Measurements from ENCODE around the gene PDPR.
"Not testable (repeated sequence)": the region's sequence is repeated elsewhere in the genome, so short reads cannot be mapped to it uniquely, and the experiment has no call there.

PDPR gene

DNA sequence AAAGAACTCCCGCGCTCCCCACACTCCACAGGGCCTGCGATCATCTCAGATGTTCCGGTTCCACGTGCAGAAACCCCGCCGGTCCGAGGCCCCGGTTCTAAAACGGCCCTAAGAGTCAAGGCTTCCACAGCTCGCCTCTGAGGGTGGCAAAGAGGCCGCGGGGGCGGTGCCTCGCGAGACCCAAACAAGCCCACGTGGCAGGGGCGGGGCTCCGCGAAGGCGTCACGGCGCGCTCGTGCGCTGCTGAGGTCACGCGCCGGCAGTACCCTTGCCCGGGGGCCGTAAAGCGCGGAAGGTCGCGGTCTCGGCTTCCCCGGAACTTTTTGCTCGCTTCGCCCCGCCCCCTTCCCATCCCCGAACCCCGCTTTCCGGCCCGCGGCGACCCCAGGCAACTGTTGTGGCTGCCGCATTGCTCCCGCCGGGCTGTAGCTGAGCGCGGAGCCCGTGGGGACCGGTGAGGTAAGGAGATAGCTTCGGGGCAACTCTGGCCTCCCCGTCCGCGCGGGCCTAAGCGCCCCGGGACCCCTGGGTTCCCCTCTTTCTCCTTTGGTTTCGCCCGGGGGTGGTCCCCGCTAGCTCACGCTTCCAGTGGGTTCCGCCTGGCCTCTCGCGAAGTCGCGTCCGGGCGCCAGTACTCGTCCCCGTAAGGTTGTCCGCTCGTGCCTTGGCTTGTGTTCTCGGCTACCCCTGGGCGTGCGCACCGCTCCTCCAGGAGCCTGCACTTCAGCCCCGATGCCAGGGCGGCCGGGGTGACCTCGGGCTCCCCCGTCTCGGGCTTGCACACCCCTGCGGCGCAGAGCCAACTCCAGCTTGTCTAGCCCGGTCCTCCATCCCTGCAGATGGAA, at the start of gene PDPR:
Gene PDPR (plus strand): TSS at position 351 of the 845 bp plus-strand sequence. CDS start 6,161 bp downstream, outside the sequence.
- peak; percentile 85 to 90 for DNase-seq (ENCODE audit: low read depth in 2 of 2)

DNA sequence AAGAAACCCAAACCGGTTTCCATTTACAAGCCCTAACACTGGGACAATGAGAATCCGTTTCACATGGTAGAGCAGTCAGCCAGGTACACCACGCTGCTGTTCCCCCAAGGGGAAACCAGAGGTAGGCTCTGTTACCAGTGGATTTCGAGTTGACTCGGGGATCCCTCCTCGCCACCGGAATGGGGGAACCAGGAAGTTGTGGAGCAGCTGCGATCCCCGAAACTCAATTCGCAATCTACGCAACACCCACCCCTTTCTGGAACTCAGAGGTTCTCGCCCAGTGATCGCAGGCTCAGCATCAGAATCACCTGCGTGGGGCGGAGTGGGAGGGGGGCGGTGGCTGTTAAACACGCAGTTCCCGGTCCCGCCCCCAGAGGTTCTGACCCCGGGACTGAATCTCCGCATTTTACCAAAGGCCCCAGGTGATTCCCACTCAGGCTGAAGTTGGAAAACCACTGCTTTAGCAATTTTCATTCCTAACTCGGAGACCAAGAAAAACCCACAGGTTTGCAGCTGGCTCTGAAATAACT, 49.2 kb upstream of the PDPR start:
- DNase-seq (ENCODE audit: low read depth in 2 of 2): peak; percentile 37 to 56

DNA sequence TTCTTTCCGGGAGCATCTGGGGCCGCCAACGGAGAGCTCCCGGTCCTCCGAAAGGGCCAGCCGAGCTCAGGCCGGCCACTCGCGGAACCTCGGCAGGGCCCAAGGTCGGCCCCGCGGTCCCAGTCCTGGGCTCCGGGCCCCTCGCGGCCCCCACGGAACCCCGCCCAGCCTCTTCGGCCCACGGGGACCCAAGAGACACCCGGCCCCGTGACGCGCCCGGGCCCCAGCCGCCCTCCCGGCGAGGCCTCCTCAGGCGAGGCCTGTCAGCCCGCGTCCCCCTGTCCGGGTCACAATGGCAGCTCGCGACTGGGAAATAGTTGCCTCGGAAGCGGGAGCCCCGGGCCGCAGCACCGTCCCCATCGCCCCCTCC, 48.8 kb upstream of the PDPR start:
- DNase-seq (ENCODE audit: low read depth in 2 of 2): not testable (repeated sequence)

DNA sequence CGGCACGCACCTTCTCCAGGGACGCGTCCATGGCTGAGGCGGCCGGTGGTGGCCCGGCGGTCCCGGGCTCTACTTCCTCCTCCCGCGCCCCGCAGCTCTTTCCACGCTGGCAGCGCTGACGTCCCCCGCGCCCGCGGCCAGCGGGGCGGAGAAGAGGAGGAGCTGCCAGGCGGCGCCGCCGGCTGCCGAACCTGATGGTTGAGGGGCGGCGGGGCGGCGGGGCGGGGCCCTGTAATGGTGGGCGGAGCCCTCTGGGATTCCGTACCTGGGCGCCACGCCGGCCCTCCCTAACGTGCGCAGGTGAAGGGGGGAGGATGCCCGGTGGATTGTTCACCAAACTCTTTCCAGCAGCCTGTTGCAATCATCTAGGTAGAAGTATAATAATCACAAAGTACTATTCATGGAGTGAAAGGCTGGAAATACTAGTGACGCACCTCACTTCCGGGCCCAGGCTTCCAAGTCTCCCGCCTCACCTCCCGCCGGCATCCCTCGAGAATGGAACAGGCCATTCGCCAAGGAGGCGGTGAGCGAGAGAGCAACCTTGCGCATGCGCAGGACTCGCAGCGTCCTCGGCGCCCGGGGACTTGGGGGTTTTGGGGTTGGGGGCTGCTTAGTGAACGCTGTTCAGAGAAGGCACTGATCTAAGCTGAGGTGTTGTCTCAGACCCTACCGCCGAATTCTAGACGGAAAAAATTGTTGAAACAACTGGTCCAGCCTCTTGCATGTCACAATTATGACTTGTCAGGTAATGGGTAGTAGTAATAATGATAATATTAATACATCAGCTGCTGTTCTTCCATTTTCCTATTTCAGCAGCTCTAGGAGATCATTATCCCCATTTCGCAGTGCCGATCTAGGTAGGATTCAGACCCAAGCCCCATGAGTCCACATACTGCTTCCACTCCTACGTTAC, 48.1 kb upstream of the PDPR start:
- peak; percentile 84 to 90 for DNase-seq (ENCODE audit: low read depth in 2 of 2)

DNA sequence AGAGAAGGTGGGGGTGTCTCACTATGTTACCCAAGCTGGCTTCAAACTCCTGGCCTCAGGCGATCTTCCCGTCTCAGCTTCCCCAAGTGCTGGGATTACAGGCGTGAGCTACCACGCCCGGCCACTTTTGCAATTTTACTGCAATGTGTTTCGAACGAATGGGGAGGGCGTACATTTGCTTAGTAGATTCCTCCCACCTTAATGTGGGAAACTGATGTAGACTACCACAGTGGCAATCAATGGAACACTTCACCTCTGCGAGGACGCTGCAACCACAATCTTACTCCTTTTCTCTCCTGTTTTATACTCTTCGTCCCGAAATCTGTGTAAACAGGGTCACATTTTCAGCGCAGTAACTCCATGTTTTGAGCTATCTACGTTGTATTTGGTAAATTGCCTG, 47.4 kb upstream of the PDPR start:
- DNase-seq (ENCODE audit: low read depth in 2 of 2): not testable (repeated sequence)

DNA sequence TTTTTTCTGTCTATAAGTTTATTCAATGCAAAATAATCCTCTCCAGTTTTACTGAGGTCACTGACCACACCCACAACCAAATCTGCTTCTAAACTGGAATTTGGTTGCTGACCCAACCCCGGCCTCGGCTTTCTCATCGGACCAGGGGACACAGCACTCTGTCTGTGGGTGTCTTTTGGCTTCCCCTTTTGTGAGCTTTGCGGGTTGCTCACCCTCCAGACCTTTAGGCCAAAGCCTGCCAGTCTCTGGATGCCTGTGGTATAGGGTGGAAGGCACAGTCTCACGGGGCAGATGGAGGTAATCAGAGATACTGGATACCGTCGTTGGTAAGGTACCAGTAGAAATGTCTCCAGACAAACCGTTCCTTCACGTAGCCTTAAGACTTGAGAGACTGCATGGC, 35.1 kb upstream of the PDPR start:
- DNase-seq (ENCODE audit: low read depth in 2 of 2): not testable (repeated sequence)

DNA sequence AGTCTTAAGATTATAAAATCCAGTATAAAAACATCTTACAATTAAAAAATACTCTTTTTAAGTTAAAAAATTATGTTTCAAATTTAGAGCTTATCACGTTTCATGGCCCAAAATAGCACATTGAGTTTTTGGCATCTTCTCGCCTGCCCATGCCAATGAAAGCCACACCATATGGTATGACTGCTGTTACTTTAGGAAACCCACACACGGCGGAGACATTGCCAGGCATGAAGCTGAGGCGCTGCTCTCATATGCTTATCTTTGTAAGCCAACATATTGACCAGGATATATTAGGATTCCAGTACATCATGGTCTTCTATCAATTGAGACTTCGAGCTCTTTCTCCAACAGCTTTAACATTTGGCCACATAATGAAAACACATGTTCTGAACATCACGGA, 32.9 kb upstream of the PDPR start:
- not testable (repeated sequence) for DNase-seq (ENCODE audit: low read depth in 2 of 2)

DNA sequence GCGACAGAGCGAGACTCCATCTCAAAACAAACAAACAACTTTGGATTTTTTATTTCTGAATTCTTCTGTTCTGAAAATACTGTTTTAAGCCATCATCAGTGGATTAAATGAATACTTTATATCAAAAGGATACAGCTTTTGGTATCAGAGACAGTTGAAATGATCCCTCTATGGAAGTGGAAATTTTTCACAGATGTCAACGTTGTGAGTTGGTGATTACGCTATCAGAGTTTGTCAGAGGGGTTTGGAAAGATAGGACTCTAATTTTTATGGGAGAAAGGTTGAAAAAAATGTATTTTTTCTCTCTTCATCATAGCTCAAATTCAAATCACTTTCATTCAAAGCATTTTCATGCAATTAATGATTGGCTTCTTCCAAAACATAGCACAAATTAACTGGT, 30.2 kb upstream of the PDPR start:
- not testable (repeated sequence) for DNase-seq (ENCODE audit: low read depth in 2 of 2)

DNA sequence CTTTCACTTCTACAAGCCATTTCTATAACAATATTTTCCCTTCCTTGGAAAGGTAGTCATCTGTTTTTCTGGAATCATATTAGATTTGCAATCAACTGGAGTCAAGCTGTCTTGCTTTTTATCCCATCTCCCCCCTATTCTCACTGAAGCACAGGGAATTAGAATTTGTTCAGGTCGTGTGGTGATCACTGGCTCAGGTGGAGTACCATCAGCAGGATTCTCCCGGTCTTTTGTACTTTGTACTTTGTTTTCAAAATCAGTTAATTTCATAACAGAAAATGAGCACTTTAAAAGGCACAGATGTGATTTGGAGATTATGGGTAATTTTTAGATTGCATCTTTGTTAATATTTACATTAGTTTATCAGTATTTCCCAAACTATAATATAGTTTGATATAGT, 26.0 kb upstream of the PDPR start:
- DNase-seq (ENCODE audit: low read depth in 2 of 2): not testable (repeated sequence)

DNA sequence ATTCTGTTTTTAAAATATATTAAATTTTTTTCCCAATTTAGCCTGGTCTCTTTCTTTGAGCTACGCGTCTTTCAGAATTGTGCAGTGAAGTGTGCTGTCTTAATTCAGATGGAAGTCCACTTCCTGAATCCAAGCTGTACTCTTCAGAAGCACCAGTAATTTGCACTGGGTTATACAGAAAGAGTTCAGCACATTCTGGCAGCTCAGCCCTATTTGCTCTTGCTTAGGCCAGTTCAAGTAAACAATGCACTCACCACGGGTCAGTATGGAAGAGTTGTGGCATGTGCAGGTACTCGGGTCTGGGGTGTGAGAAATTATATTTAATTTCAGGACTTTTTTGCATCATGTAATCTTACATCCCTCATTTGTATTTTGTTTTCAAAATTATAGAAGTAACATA, 25.3 kb upstream of the PDPR start:
- not testable (repeated sequence) for DNase-seq (ENCODE audit: low read depth in 2 of 2)

DNA sequence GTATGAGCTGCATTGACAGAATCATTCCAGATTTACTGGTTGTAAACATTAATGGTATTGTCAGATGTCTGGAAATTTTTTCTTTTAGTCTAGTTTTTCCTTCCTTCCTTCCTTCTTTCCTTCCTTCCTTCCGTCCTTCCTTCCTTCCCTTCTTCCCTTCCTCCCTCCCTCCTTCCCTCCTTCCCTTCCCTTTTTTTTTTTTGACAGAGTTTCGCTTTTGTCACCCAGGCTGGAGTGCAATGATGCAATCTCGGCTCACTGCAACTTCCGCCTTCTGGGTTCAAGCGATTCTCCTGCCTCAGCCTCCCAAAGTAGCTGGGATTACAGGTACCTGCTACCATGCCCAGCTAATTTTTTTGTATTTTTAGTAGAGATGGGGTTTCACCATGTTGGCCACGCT, 24.8 kb upstream of the PDPR start:
- DNase-seq (ENCODE audit: low read depth in 2 of 2): not testable (repeated sequence)

DNA sequence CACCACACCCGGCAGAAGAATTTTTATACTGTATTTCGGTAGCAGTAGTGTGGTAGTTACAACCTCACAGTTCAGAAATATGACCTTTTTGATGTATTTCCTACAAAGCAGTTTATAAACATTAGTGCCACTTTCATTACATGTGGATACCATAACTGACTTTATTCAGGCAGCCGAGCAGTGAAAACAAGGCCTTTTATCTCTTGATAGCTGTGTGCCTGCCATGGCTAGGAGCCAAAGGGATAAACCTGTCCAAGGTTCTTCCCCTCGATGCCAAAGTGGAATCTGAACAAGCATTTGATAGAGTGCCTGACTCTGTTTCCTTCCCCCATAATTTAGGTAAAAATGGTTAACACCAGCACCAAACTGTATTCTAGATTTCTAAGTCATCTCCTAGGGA, 23.0 kb upstream of the PDPR start:
- not testable (repeated sequence) for DNase-seq (ENCODE audit: low read depth in 2 of 2)

DNA sequence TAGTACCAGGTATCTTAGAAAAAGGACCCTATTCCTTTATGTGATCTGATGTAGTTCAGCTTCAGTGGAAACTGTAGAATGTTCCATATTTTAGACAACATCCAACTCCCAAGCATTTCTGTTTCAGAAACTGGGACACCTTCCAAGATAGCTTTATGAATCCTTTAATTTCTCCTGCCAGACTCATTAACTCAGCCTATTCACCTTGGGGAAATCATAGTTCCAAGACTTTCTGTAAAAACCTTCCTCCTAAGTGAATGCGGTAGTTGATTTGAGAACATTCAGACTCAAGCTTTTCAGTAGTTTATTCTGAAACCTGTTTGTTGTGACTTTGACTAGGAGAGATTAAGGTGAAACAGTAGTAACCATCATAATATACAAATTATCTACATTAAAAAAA, 20.0 kb upstream of the PDPR start:
- DNase-seq (ENCODE audit: low read depth in 2 of 2): not testable (repeated sequence)

DNA sequence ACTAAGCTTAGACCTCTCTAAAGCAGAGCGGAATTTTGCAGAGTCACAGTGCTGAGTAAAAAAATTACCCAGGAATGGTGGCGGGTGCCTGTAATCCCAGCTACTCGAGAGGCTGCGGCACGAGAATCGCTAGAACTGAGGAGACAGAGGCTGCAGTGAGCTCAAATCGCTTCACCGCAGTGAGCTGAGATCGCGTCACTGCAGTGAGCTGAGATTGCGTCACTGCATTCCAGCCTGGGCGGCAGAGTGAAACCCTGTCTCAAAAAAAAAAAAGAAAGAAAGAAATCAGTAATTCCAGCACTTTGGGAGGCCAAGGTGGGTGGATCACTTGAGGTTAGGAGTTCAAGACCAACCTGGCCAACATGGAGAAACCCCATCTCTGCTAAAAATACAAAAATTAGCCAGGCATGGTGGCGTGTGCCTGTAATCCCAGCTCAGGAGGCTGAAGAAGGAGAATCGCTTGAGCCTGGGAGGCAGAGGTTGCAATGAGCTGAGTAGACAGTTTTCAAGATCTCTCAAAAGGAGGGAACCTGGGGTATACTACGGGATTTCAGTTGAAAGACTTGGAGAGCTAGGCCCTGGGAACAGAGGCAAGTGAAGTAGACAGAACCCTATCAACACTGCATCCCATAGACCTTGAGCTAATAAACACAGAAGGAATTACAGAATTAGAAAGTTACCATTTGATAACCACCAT, 4.4 kb upstream of the PDPR start:
- DNase-seq (ENCODE audit: low read depth in 2 of 2): not testable (repeated sequence)

DNA sequence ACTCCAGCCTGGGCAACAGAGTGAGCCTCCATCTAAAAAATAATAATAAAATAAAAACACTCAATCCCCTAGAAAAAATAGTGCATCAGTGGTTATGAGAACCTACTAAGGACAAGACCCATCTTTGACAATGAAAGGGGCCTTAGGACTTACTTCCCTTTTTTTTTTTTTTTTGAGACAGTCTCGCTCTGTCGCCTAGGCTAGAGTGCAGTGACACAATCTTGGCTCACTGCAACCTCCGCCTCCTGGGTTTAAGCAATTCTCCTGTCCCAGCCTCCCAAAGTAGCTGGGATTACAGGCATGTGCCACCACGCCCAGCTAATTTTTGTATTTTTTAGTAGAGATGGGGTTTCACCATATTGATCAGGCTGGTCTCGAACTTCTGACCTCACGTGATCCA, 2.0 kb upstream of the PDPR start:
- DNase-seq (ENCODE audit: low read depth in 2 of 2): not testable (repeated sequence)

DNA sequence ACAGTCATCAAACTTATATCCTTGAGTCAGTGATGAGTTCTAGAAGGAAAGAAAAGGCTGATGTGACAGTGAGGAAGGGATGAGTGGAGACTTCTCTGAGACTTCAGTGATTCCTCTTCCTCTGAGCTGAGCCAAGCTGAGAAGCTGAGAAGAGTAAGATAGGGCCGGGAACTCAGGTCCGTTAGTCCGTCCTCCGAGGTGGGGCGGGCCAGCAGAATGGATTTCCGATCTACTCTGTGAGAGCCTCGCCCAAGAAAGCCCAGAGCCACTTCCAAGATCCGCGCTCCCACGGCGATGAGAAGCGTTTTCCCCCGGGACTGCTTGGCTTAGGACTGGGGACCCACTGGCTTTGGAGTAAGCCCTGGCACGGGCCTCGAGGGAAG, 542 bp upstream of the PDPR start:
- DNase-seq (ENCODE audit: low read depth in 2 of 2): not testable (repeated sequence)

DNA sequence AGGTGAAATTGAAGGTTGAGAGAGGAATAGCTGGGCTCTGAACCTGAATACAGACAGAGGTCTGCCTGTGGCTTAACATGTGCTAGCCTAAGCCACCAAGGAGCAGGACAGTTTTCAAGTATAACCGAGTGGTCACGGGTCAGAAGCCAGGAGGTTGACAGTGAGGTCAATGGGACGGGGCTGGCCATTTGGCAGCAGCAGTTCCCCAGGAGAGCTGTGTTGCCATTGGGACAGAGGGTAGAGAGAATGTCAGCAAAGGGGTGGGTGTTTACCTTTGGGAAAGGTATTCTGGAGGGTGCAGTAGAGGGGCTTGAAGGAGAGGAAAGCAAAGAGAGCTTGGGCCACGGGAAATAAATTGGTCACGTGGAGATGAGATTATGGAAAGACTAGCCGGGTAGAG, 4.2 kb downstream of the PDPR start:
- not testable (repeated sequence) for DNase-seq (ENCODE audit: low read depth in 2 of 2)

DNA sequence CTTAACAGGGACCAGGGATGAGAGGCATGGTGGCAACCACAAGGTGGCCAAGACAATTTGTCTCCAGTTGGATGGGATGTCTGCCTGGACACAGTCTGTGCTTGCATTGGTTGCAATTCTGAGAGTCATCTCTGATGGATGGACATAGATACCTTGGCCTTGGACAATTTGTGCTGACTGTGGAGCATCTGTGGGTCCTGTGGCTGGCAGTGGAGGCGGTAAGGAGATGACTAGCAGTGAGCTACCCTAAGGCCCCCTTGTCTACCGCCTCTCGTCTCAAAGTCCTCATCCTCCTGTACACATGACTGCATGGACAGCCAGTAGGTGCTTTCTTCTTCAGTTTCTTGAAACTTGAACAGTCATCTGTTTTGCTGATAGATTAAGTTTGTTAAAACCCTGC, 4.6 kb downstream of the PDPR start:
- not testable (repeated sequence) for DNase-seq (ENCODE audit: low read depth in 2 of 2)

DNA sequence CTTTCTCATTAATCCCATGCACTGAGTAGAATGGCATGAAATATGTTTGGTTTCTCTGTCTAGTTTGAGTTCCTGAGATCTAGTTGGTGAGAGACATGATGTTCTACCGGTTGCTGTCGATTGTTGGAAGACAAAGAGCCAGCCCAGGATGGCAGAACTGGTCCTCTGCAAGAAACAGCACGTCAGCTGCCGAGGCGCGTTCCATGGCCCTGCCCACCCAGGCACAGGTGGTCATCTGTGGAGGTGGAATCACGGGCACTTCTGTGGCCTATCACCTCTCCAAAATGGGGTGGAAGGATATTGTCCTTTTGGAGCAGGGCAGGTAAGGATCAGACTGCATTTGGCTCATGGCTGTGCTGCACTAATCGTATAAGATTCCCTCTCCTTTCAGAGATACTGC, 6.3 kb downstream of the PDPR start:
- not testable (repeated sequence) for DNase-seq (ENCODE audit: low read depth in 2 of 2)

DNA sequence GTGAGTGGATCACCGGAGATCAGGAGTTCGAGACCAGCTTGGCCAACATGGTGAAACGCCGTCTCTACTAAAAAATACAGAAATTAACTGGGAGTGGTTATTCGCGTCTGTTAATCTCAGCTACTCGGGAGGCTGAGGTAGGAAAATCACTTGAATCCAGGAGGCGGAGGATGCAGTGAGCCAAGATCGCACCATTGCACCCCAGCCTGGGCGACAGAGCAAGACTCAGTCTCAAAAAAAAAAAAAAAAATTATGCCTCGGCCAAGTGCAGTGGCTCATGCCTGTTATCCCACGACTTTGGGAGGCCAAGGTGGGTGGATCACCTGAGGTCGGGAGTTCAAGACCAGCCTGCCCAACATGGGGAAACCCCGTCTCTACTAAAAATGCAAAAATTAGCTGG, 9.7 kb downstream of the PDPR start:
- DNase-seq (ENCODE audit: low read depth in 2 of 2): not testable (repeated sequence)

DNA sequence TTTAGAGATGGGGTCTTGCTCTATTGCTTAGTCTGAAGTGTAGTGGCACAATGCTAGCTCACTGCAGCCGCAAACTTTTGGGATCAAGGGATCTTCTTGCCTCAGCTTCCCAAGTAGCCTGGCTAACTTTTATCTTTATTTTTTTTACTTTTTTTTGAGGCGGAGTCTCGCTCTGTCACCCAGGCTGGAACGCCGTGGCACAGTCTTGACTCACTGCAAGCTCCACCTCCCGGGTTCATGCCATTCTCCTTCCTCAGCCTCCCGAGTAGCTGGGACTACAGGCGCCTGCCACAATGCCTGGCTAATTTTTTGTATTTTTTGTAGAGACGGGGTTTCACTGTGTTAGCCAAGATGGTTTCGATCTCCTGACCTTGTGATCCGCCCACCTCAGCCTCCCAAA, 12.1 kb downstream of the PDPR start:
- not testable (repeated sequence) for DNase-seq (ENCODE audit: low read depth in 2 of 2)

DNA sequence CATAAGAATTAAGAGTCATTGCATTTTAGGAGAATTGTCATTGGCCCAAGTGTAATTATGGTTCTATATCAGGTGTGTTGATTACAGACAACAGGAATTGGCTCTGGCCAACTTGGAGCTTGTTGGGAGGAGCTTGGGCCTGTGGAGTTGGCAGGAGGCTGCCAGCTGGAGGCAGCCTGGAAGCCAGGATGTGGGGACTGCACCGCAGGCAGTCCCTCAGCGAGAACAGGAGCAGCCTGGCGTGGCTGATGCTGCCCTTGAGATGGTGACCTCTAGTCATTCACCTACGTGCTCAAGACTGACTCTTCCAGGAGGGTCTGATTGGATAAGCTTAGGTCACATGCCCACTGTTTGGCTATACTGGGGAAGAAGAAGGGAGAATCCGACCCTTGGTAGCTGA, 13.6 kb downstream of the PDPR start:
- not testable (repeated sequence) for DNase-seq (ENCODE audit: low read depth in 2 of 2)

Data from stimulated activated CD8-positive, alpha-beta memory T cell treated with anti-CD3 and anti-CD28 coated beads, Interleukin-2, amount 100 ng/mL, for 1 hour (primary cell).